HCT116 (cell line): ENCODE results near the gene TAF11L11. TPM values are rescaled to one million over a fixed set of nuclear protein-coding genes. Genes with fewer than 3 reads are reported as not detected.
"Not testable (repeated sequence)": the region's sequence is repeated elsewhere in the genome, so short reads cannot be mapped to it uniquely, and the experiment has no call there.

Experiments used
- ATAC-seq: fragments of 200-7000 bp; cut with Tn5 transposase; 2 replicates; pipeline ENCODE4 v1.9.1; 2020; ENCODE audit warnings: mild to moderate bottlenecking, moderate library complexity
- BruUV-seq: library from RNA; stranded (reverse); fragments of 400-500 nt; replicated peaks from 2 replicates; lab custom pipeline; 2021; lab: Mats Ljungman, UMichigan
- CTCF ChIA-PET: fragments of 300-600 bp; sonication (Branson Sonifier 250); formaldehyde crosslinking; loops from one replicate; lab custom pipeline; 2021; ENCODE audit warnings: antibody characterized with exemption; lab: Charles Lee
- POLR2A ChIA-PET: fragments of 300-600, 350-600 bp; sonication (Branson Sonifier 250); formaldehyde crosslinking; loops from one replicate; lab custom pipeline; 2021; ENCODE audit warnings: antibody characterized with exemption; lab: Charles Lee
- RAD21 ChIA-PET, 2 experiments: fragments of 300-600 bp; sonication (Branson Sonifier 250); formaldehyde crosslinking; loops; one replicate each; lab custom pipeline; 2023; ENCODE audit warnings: low total read pairs in 2 of 2; ENCODE audit not compliant: uncharacterized antibody in 2 of 2, unreplicated experiment in 2 of 2, low non-redundant PET in 1 of 2; lab: Charles Lee
- DNase-seq: peaks from one replicate; pipeline ENCODE4 v3.0.0-alpha.2; 2010; ENCODE audit warnings: low read depth, low spot score
- H2AFZ ChIP-seq: fragments of 200-600 bp; shearing (Covaris generic), sonication (generic); 2 replicates; pipeline ENCODE4 v1.6.1; 2017; ENCODE audit warnings: low read depth, mixed run types, mixed read lengths, antibody characterized with exemption, low read length; ENCODE audit not compliant: poor library complexity, severe bottlenecking
- H3K27ac ChIP-seq: 2 replicates; pipeline ENCODE4 v1.5.1; 2012; ENCODE audit warnings: low read depth, low read length
- H3K27me3 ChIP-seq: fragments of 200-600 bp; sonication (generic); 2 replicates; pipeline ENCODE4 v1.6.1; 2016; ENCODE audit warnings: mixed run types, low read length, mixed read lengths; ENCODE audit not compliant: insufficient read depth
- H3K36me3 ChIP-seq, 2 experiments: fragments of 200-500 bp in 1 of 2; fragments of 200-600 bp in 1 of 2; sonication (Bioruptor generic) in 1 of 2; sonication (generic) in 1 of 2; 2 replicates each; pipeline versions ENCODE4 v1.5.1 to v1.6.1; 2014 to 2016; ENCODE audit warnings: low read length in 2 of 2, inconsistent platforms in 1 of 2, mixed read lengths in 1 of 2, mixed run types in 1 of 2; ENCODE audit not compliant: insufficient read depth in 2 of 2, control insufficient read depth in 1 of 2
- H3K4me1 ChIP-seq, 2 experiments: fragments of 200-600 bp in 1 of 2; sonication (generic) in 1 of 2; 2 replicates each; pipeline versions ENCODE4 v1.5.1 to v1.6.1; 2012 to 2017; ENCODE audit warnings: low read length in 2 of 2, inconsistent platforms in 1 of 2, mild to moderate bottlenecking in 1 of 2, mixed read lengths in 1 of 2, mixed run types in 1 of 2, moderate library complexity in 1 of 2; ENCODE audit not compliant: insufficient read depth in 2 of 2, control insufficient read depth in 1 of 2
- H3K4me2 ChIP-seq: fragments of 200-600 bp; sonication (generic); 2 replicates; pipeline ENCODE4 v1.6.1; 2017; ENCODE audit warnings: mixed run types, low read length, mixed read lengths
- H3K4me3 ChIP-seq, 2 experiments: fragments of 200-600 bp in 1 of 2; sonication (generic) in 1 of 2; replicated peaks in 1 of 2; 2 replicates each; pipeline ENCODE4 v1.5.1; 2011 to 2016; ENCODE audit warnings: low read length in 2 of 2, control low read depth in 1 of 2, low read depth in 1 of 2, mild to moderate bottlenecking in 1 of 2, mixed read lengths in 1 of 2, mixed run types in 1 of 2
- H3K79me2 ChIP-seq: fragments of 200-600 bp; sonication (generic); 2 replicates; pipeline ENCODE4 v1.6.1; 2017; ENCODE audit warnings: mild to moderate bottlenecking, mixed run types, low read length, moderate library complexity, mixed read lengths; ENCODE audit not compliant: insufficient read depth
- H3K9ac ChIP-seq: fragments of 200-600 bp; sonication (generic); 2 replicates; pipeline ENCODE4 v1.6.1; 2016; ENCODE audit warnings: low read length, mixed read lengths
- H3K9me2 ChIP-seq: fragments of 200-600 bp; sonication (generic), shearing (Covaris generic); 2 replicates; pipeline ENCODE4 v1.6.1; 2017; ENCODE audit warnings: mixed run types, mild to moderate bottlenecking, moderate library complexity; ENCODE audit not compliant: insufficient read depth
- H3K9me3 ChIP-seq, 2 experiments: fragments of 200-500 bp in 1 of 2; fragments of 200-600 bp in 1 of 2; sonication (Bioruptor generic) in 1 of 2; sonication (generic) in 1 of 2; 2 replicates each; pipeline ENCODE4 v1.6.1; 2014 to 2017; ENCODE audit warnings: low read length in 2 of 2, mixed read lengths in 2 of 2, inconsistent platforms in 1 of 2, low read depth in 1 of 2, mild to moderate bottlenecking in 1 of 2, mixed run types in 1 of 2, moderate library complexity in 1 of 2; ENCODE audit not compliant: control insufficient read depth in 1 of 2, insufficient read depth in 1 of 2
- H4K20me1 ChIP-seq: fragments of 200-600 bp; sonication (generic), shearing (Covaris generic); 2 replicates; pipeline ENCODE4 v1.6.1; 2017; ENCODE audit warnings: mixed run types, mild to moderate bottlenecking, moderate library complexity; ENCODE audit not compliant: insufficient read depth
- CBX3 ChIP-seq: IDR thresholded peaks from 2 replicates; pipeline ENCODE4 v1.6.1; 2012; ENCODE audit warnings: low read depth
- EGR1 ChIP-seq: IDR thresholded peaks from 2 replicates; pipeline ENCODE4 v1.6.1; 2012; ENCODE audit warnings: low read depth
- ELF1 ChIP-seq: IDR thresholded peaks from 2 replicates; pipeline ENCODE4 v1.6.1; 2012; ENCODE audit warnings: low read depth, borderline replicate concordance
- EZH2 ChIP-seq: fragments of 200-600 bp; sonication (generic); IDR thresholded peaks from 2 replicates; pipeline ENCODE4 v1.6.1; 2017; ENCODE audit warnings: antibody characterized with exemption, mixed run types
- FOSL1 ChIP-seq: IDR thresholded peaks from 2 replicates; pipeline ENCODE4 v1.6.1; 2012; ENCODE audit warnings: low read depth
- SIN3A ChIP-seq: IDR thresholded peaks from 2 replicates; pipeline ENCODE4 v1.6.1; 2012; ENCODE audit warnings: low read depth
- SP1 ChIP-seq: IDR thresholded peaks from 2 replicates; pipeline ENCODE4 v1.6.1; 2012; ENCODE audit warnings: low read depth
- SRF ChIP-seq: IDR thresholded peaks from 2 replicates; pipeline ENCODE4 v1.6.1; 2012; ENCODE audit warnings: low read depth
- intact Hi-C: fragments of 100-400 bp; cut with micrococcal nuclease; formaldehyde crosslinking; loops from 2 replicates; pipeline ENCODE4 v1.10.0; 2022
- total RNA-seq: library from RNA; stranded (reverse); gene quantifications from one replicate; pipeline ENCODE4 v1.2.1, GENCODE V29; 2021; ENCODE audit not compliant: unreplicated experiment
- TF ChIP-seq, protein P1 (sequence below): IDR thresholded peaks from 2 replicates; pipeline ENCODE4 v1.6.1; 2012
- TF ChIP-seq, protein P2 (sequence below): IDR thresholded peaks from 2 replicates; pipeline ENCODE4 v1.6.1; 2011; ENCODE audit warnings: mild to moderate bottlenecking, low read length, moderate library complexity; ENCODE audit not compliant: insufficient replicate concordance; ENCODE audit errors: extremely low read depth
- TF ChIP-seq, protein P3 (sequence below): IDR thresholded peaks from 2 replicates; pipeline ENCODE4 v1.6.1; 2012
- TF ChIP-seq, protein P4 (sequence below), 3 experiments: fragments of 200-600 bp in 1 of 3; sonication (generic) in 1 of 3; IDR thresholded peaks in 2 of 3; conservative IDR thresholded peaks in 1 of 3; 2 replicates each; pipeline ENCODE4 v1.5.1; 2012 to 2017; ENCODE audit warnings: low read depth in 2 of 3, low read length in 2 of 3, antibody characterized with exemption in 1 of 3, borderline replicate concordance in 1 of 3, control low read depth in 1 of 3, mild to moderate bottlenecking in 1 of 3, mixed read lengths in 1 of 3, mixed run types in 1 of 3, moderate library complexity in 1 of 3; ENCODE audit not compliant: insufficient read depth in 1 of 3

The TAF11L11 gene
- total RNA-seq, 1 experiment from 2014 or later, result not detected

DNA sequence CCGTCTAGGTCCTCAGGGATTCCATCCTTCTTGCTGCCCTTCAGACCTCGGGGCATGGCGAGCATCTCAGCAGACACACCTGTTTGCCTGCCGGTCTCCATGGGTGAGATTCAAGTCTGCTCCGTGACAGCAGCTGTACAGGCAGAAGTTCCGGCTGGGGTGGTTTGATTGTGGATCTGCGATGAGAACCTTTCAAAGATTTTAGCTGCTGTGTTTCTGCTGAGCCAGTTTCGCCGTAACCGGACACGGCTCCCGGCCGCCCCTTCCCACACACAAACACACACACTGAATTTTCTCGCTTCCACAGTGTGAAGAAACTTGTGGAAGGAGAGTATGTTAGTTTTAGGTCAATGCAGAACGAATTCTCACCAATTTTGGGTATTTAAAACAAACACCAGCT, 6.3 kb upstream of the TAF11L11 start, which contains the start of gene TAF11L10:
Gene TAF11L10, minus strand, starts transcription at position 101 of the 400 bp plus-strand sequence.
- intact Hi-C loops, H3K4me2 ChIP-seq, DNase-seq, H3K9me3 ChIP-seq, POLR2A ChIA-PET, H3K9me2 ChIP-seq, RAD21 ChIA-PET, ATAC-seq, H3K27me3 ChIP-seq, H2AFZ ChIP-seq, H3K27ac ChIP-seq, H3K79me2 ChIP-seq, H4K20me1 ChIP-seq, H3K4me1 ChIP-seq, H3K36me3 ChIP-seq, BruUV-seq, H3K9ac ChIP-seq, CTCF ChIA-PET, H3K4me3 ChIP-seq: not testable (repeated sequence)

DNA sequence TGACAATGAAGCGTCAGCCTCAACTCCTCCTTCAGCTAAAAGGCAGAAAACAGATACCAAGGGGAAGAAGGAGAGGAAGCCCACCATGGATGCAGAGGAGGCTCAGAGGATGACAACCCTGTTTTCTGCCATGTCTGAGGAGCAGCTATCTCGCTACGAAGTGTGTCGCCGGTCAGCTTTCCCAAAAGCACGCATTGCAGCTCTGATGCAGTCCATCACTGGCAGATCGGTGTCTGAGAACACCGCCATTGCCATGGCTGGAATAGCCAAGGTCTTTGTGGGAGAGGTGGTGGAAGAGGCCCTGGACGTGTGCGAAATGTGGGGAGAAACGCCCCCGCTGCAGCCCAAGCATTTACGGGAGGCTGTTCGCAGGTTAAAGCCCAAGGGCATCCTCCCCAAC, 968 bp downstream of the TAF11L11 start:
- H3K27ac ChIP-seq, result no peak overlapping the region
- intact Hi-C loops, result no loop called here
- BruUV-seq, result no TSS peak
- ChIA-PET POLR2A (no interaction called here), RAD21 (no interaction called here), CTCF (no interaction called here)
- H2AFZ ChIP-seq, result no peak overlapping the region
- H4K20me1 ChIP-seq, result no peaks in the 10 kb centered on the region
- no peak overlapping the region for H3K9ac ChIP-seq
- TF ChIP-seq FOSL1, result no peak
- TF ChIP-seq ELF1, result no peak
- TF ChIP-seq, protein P1, sequence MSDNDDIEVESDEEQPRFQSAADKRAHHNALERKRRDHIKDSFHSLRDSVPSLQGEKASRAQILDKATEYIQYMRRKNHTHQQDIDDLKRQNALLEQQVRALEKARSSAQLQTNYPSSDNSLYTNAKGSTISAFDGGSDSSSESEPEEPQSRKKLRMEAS, result no peak
- no peak for TF ChIP-seq SP1
- no peak for TF ChIP-seq SIN3A
- no peak for TF ChIP-seq EZH2
- TF ChIP-seq, protein P2, sequence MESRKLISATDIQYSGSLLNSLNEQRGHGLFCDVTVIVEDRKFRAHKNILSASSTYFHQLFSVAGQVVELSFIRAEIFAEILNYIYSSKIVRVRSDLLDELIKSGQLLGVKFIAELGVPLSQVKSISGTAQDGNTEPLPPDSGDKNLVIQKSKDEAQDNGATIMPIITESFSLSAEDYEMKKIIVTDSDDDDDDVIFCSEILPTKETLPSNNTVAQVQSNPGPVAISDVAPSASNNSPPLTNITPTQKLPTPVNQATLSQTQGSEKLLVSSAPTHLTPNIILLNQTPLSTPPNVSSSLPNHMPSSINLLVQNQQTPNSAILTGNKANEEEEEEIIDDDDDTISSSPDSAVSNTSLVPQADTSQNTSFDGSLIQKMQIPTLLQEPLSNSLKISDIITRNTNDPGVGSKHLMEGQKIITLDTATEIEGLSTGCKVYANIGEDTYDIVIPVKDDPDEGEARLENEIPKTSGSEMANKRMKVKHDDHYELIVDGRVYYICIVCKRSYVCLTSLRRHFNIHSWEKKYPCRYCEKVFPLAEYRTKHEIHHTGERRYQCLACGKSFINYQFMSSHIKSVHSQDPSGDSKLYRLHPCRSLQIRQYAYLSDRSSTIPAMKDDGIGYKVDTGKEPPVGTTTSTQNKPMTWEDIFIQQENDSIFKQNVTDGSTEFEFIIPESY, result no peak
- no peak for TF ChIP-seq SRF
- TF ChIP-seq, protein P3, sequence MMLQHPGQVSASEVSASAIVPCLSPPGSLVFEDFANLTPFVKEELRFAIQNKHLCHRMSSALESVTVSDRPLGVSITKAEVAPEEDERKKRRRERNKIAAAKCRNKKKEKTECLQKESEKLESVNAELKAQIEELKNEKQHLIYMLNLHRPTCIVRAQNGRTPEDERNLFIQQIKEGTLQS, result no peak
- TF ChIP-seq, protein P4, sequence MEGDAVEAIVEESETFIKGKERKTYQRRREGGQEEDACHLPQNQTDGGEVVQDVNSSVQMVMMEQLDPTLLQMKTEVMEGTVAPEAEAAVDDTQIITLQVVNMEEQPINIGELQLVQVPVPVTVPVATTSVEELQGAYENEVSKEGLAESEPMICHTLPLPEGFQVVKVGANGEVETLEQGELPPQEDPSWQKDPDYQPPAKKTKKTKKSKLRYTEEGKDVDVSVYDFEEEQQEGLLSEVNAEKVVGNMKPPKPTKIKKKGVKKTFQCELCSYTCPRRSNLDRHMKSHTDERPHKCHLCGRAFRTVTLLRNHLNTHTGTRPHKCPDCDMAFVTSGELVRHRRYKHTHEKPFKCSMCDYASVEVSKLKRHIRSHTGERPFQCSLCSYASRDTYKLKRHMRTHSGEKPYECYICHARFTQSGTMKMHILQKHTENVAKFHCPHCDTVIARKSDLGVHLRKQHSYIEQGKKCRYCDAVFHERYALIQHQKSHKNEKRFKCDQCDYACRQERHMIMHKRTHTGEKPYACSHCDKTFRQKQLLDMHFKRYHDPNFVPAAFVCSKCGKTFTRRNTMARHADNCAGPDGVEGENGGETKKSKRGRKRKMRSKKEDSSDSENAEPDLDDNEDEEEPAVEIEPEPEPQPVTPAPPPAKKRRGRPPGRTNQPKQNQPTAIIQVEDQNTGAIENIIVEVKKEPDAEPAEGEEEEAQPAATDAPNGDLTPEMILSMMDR (IDR thresholded peaks at IDR 0.05 in 2 of 3, conservative IDR thresholded peaks at IDR 0.05 in 1 of 3; ENCODE audit: borderline replicate concordance in 1 of 3, insufficient read depth in 1 of 3, low read depth in 2 of 3, low read length in 2 of 3), result no peak
- no peak for TF ChIP-seq EGR1
- TF ChIP-seq CBX3, result no peak
- DNase-seq (no peak), ATAC-seq (no peak)
- peaks cover 0 to 4% of the 10 kb centered on the region in 2 experiments; a peak in 2 of 4 replicates for H3K9me3 ChIP-seq
- no peaks in the 10 kb centered on the region for H3K27me3 ChIP-seq
- no peaks in the 10 kb centered on the region for H3K9me2 ChIP-seq
- H3K79me2 ChIP-seq, result no peaks in the 10 kb centered on the region
- H3K36me3 ChIP-seq, result no peaks in the 10 kb centered on the region
- H3K4me1 ChIP-seq, result no peaks in the 10 kb centered on the region
- no peak overlapping the region for H3K4me2 ChIP-seq
- H3K4me3 ChIP-seq, result no peak overlapping the region
